H9 (cell line): Measurements from ENCODE around the gene MEGF9. TPM values are rescaled to one million over a fixed set of nuclear protein-coding genes. Genes with fewer than 3 reads are reported as not detected.

ENCODE experiments used
- DNase-seq: peaks from one replicate; pipeline ENCODE4 v3.0.0-alpha.2; 2017
- H2AFZ ChIP-seq: one replicate; pipeline ENCODE4 v1.6.1; 2013; ENCODE audit warnings: mild to moderate bottlenecking, low read length, control low read depth, moderate library complexity
- H2AK5ac ChIP-seq: 2 replicates; pipeline ENCODE4 v1.6.1; 2013; ENCODE audit warnings: low read length, control low read depth, mixed read lengths; ENCODE audit not compliant: insufficient read length
- H2BK120ac ChIP-seq: one replicate; pipeline ENCODE4 v1.6.1; 2013; ENCODE audit warnings: low read depth, mild to moderate bottlenecking, low read length, control low read depth, inconsistent platforms; ENCODE audit not compliant: poor library complexity, severe bottlenecking
- H2BK12ac ChIP-seq: 2 replicates; pipeline ENCODE4 v1.6.1; 2013; ENCODE audit warnings: low read length, control low read depth, mixed read lengths, low read depth; ENCODE audit not compliant: insufficient read length
- H2BK15ac ChIP-seq: 2 replicates; pipeline ENCODE4 v1.6.1; 2013; ENCODE audit warnings: low read depth, low read length, control low read depth
- H2BK20ac ChIP-seq: one replicate; pipeline ENCODE4 v1.6.1; 2013; ENCODE audit warnings: low read depth, mild to moderate bottlenecking, low read length, control low read depth, inconsistent platforms; ENCODE audit not compliant: poor library complexity, severe bottlenecking
- H2BK5ac ChIP-seq: 2 replicates; pipeline ENCODE4 v1.6.1; 2013; ENCODE audit warnings: low read length, control low read depth, mixed read lengths; ENCODE audit not compliant: insufficient read length
- H3K14ac ChIP-seq: 2 replicates; pipeline ENCODE4 v1.6.1; 2013; ENCODE audit warnings: low read length, control low read depth; ENCODE audit not compliant: insufficient read depth
- H3K18ac ChIP-seq: 2 replicates; pipeline ENCODE4 v1.6.1; 2013; ENCODE audit warnings: low read depth, mild to moderate bottlenecking, mixed read lengths, low read length, control low read depth; ENCODE audit not compliant: insufficient read length
- H3K23ac ChIP-seq: 2 replicates; pipeline ENCODE4 v1.6.1; 2013; ENCODE audit warnings: low read length, control low read depth, mixed read lengths, low read depth; ENCODE audit not compliant: insufficient read length
- H3K23me2 ChIP-seq: 2 replicates; pipeline ENCODE4 v1.6.1; 2013; ENCODE audit warnings: low read depth, mild to moderate bottlenecking, mixed read lengths, low read length, control low read depth; ENCODE audit not compliant: insufficient read length, poor library complexity, severe bottlenecking
- H3K27ac ChIP-seq: 2 replicates; pipeline ENCODE4 v1.5.1; 2013; ENCODE audit warnings: low read length, control low read depth, mixed read lengths, low read depth; ENCODE audit not compliant: insufficient read length
- H3K27me3 ChIP-seq: 2 replicates; pipeline ENCODE4 v1.6.1; 2013; ENCODE audit warnings: low read length, control low read depth, inconsistent platforms; ENCODE audit not compliant: insufficient read depth
- H3K4ac ChIP-seq: 2 replicates; pipeline ENCODE4 v1.6.1; 2013; ENCODE audit warnings: low read depth, mild to moderate bottlenecking, control low read depth, inconsistent platforms, low read length, moderate library complexity
- H3K4me1 ChIP-seq: 2 replicates; pipeline ENCODE4 v1.6.1; 2013; ENCODE audit warnings: low read length, control low read depth, inconsistent platforms; ENCODE audit not compliant: insufficient read depth
- H3K4me2 ChIP-seq: 2 replicates; pipeline ENCODE4 v1.6.1; 2013; ENCODE audit warnings: low read length, control low read depth, mixed read lengths; ENCODE audit not compliant: insufficient read length, insufficient read depth
- H3K56ac ChIP-seq: 2 replicates; pipeline ENCODE4 v1.6.1; 2013; ENCODE audit warnings: low read depth, mild to moderate bottlenecking, mixed read lengths, low read length, control low read depth; ENCODE audit not compliant: insufficient read length
- H3K79me1 ChIP-seq: 2 replicates; pipeline ENCODE4 v1.6.1; 2013; ENCODE audit warnings: low read depth, mild to moderate bottlenecking, moderate library complexity, low read length, control low read depth, inconsistent platforms; ENCODE audit not compliant: insufficient read depth, poor library complexity, severe bottlenecking
- H3K79me2 ChIP-seq: 2 replicates; pipeline ENCODE4 v1.6.1; 2013; ENCODE audit warnings: low read length, control low read depth, inconsistent platforms; ENCODE audit not compliant: insufficient read depth
- H3K9ac ChIP-seq: 2 replicates; pipeline ENCODE4 v1.6.1; 2013; ENCODE audit warnings: low read length, control low read depth, mixed read lengths; ENCODE audit not compliant: insufficient read length; ENCODE audit errors: extremely low read depth
- H3K9me3 ChIP-seq: one replicate; pipeline ENCODE4 v1.6.1; 2013; ENCODE audit warnings: low read depth, low read length, inconsistent platforms; ENCODE audit not compliant: control insufficient read depth
- H3T11ph ChIP-seq: one replicate; pipeline ENCODE4 v1.6.1; 2013; ENCODE audit warnings: mild to moderate bottlenecking, low read length, control low read depth, inconsistent platforms
- H4K20me1 ChIP-seq: one replicate; pipeline ENCODE4 v1.6.1; 2013; ENCODE audit not compliant: control insufficient read depth, insufficient read length, insufficient read depth
- H4K5ac ChIP-seq: 2 replicates; pipeline ENCODE4 v1.6.1; 2013; ENCODE audit warnings: low read depth, mild to moderate bottlenecking, mixed read lengths, low read length, control low read depth; ENCODE audit not compliant: insufficient read length
- H4K8ac ChIP-seq: replicated peaks from 2 replicates; pipeline ENCODE4 v1.6.1; 2013; ENCODE audit warnings: low read length, control low read depth, mixed read lengths, low read depth; ENCODE audit not compliant: insufficient read length
- H4K91ac ChIP-seq: 2 replicates; pipeline ENCODE4 v1.6.1; 2013; ENCODE audit warnings: low read depth, mild to moderate bottlenecking, moderate library complexity, mixed read lengths, low read length, control low read depth; ENCODE audit not compliant: insufficient read length
- H3K27ac Mint-ChIP-seq, 3 experiments: 2 replicates in 2 of 3; 3 replicates in 1 of 3; pipeline ENCODE4 v1.8.0; 2020 to 2021; ENCODE audit warnings: mixed read lengths in 3 of 3, mild to moderate bottlenecking in 1 of 3, moderate library complexity in 1 of 3
- H3K27me3 Mint-ChIP-seq: 2 replicates; pipeline ENCODE4 v1.8.0; 2021; ENCODE audit warnings: low read depth, mild to moderate bottlenecking, moderate library complexity, mixed read lengths
- H3K36me3 Mint-ChIP-seq, 3 experiments: 2 replicates in 2 of 3; 3 replicates in 1 of 3; pipeline ENCODE4 v1.8.0; 2020 to 2021; ENCODE audit warnings: low read depth in 3 of 3, mixed read lengths in 3 of 3; ENCODE audit not compliant: insufficient read depth in 1 of 3
- H3K4me1 Mint-ChIP-seq, 2 experiments: 2 replicates each; pipeline ENCODE4 v1.8.0; 2020; ENCODE audit warnings: mixed read lengths in 2 of 2
- H3K4me3 Mint-ChIP-seq, 2 experiments: 2 replicates in 1 of 2; 3 replicates in 1 of 2; pipeline ENCODE4 v1.8.0; 2020 to 2021; ENCODE audit warnings: mild to moderate bottlenecking in 2 of 2, mixed read lengths in 2 of 2, moderate library complexity in 1 of 2
- H3K9me3 Mint-ChIP-seq, 2 experiments: 2 replicates in 1 of 2; 3 replicates in 1 of 2; pipeline ENCODE4 v1.8.0; 2020; ENCODE audit warnings: mild to moderate bottlenecking in 2 of 2, mixed read lengths in 2 of 2, moderate library complexity in 1 of 2
- WGBS: extraction: QIAGEN DNeasy Blood & Tissue Kit; methylation state at CpG from one replicate; pipeline ENCODE4 v1.1.7; 2013; ENCODE audit warnings: missing lambda C conversion rate, low lambda C conversion rate, mixed read lengths; ENCODE audit not compliant: insufficient read length; ENCODE audit errors: extremely low coverage; 5-methylcytosine and 5-hydroxymethylcytosine counted together
- total RNA-seq: library from RNA; stranded (reverse); gene quantifications from 2 replicates; pipeline ENCODE4 v1.2.1, GENCODE V29; 2021
- TF ChIP-seq, protein P1 (sequence below): fragments of 200-600 bp; sonication (generic); conservative IDR thresholded peaks from 3 replicates; pipeline ENCODE4 v1.8.0; 2021; ENCODE audit warnings: antibody characterized with exemption, mild to moderate bottlenecking

The MEGF9 gene
- total RNA-seq, 1 experiment from 2014 or later, result 0.94 TPM

DNA sequence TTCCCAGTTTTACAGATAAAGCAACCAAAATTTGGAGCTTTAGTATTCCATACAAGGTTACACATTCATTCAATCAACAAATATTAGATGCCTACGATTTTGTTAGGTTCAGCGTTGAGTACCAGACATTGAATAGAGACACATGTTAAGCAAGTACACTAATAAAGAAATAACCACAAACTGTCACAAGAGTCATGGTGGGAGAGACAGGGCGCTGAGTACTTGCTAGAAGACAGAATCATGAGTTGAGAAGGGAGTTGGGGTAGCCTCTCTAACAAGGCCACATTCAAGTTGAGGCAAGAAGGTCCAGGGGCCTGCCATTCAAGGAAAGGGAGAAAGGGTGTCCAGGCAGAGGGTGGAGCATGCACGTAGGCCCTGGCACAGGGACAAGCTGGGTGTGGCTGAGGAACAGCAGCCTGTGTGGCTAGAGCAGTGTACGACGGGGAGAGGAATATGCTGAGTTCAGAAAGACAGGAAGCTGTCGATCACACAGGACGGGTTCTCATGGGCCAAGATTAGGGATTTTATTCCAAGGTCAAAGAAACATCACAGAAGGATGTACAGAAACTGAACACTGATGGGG is 151.3 kb downstream of the MEGF9 start:
- Histone ChIP-seq H2AK5ac (no peak overlapping the region), H3K23me2 (no peaks in the 10 kb centered on the region), H3K18ac (no peak overlapping the region), H4K91ac (no peak overlapping the region), H2BK5ac (no peak overlapping the region), H2BK12ac (no peak overlapping the region), H3K4me2 (no peak overlapping the region), H3K27ac (no peak overlapping the region), H3K9ac (no peak overlapping the region), H2AFZ (no peak overlapping the region), H3K4ac (no peak overlapping the region), H3K9me3 (no peaks in the 10 kb centered on the region), H3K56ac (no peak overlapping the region), H3K79me1 (no peaks in the 10 kb centered on the region), H4K20me1 (no peaks in the 10 kb centered on the region), H2BK20ac (no peak overlapping the region), H2BK15ac (no peak overlapping the region), H4K5ac (no peak overlapping the region), H3K79me2 (no peaks in the 10 kb centered on the region; the same call in 1 of the 2 replicates), H3K27me3 (no peaks in the 10 kb centered on the region), H3K4me1 (no peaks in the 10 kb centered on the region), H3T11ph (no peak overlapping the region), H3K23ac (no peak overlapping the region), H3K14ac (no peak overlapping the region; the same call in 1 of the 2 replicates), H2BK120ac (no peak overlapping the region), H4K8ac (no peak overlapping the region)
- Mint-ChIP-seq H3K4me3 (no peak overlapping the region), H3K9me3 (no peaks in the 10 kb centered on the region), H3K27ac (peak overlapping the region; percentile 19 to 90 (median 21); a peak in 5 of 7 replicates), H3K27me3 (no peaks in the 10 kb centered on the region), H3K4me1 (no peaks in the 10 kb centered on the region), H3K36me3 (peaks cover 19 to 55% (median 37%) of the 10 kb centered on the region in 3 experiments; a peak in 6 of 7 replicates)
- TF ChIP-seq, protein P1, sequence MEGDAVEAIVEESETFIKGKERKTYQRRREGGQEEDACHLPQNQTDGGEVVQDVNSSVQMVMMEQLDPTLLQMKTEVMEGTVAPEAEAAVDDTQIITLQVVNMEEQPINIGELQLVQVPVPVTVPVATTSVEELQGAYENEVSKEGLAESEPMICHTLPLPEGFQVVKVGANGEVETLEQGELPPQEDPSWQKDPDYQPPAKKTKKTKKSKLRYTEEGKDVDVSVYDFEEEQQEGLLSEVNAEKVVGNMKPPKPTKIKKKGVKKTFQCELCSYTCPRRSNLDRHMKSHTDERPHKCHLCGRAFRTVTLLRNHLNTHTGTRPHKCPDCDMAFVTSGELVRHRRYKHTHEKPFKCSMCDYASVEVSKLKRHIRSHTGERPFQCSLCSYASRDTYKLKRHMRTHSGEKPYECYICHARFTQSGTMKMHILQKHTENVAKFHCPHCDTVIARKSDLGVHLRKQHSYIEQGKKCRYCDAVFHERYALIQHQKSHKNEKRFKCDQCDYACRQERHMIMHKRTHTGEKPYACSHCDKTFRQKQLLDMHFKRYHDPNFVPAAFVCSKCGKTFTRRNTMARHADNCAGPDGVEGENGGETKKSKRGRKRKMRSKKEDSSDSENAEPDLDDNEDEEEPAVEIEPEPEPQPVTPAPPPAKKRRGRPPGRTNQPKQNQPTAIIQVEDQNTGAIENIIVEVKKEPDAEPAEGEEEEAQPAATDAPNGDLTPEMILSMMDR, result no peak
- no CpG with 5 or more reads among the region's 8 CpGs for WGBS
- DNase-seq, result no peak
